Body of pancreas (tissue), 4 donors: ENCODE measurements around the gene MSI2.

Experiments used
- CTCF ChIP-seq, 7 experiments: fragments of 450-650 bp in 4 of 7; fragments of 200-600 bp in 3 of 7; sonication (generic) in 3 of 7; IDR thresholded peaks; one replicate each; pipeline ENCODE4 v1.5.1; 2016 to 2019; ENCODE audit warnings: antibody characterized with exemption in 7 of 7
- POLR2A ChIP-seq, 3 donors: fragments of 450-650 bp; IDR thresholded peaks; one replicate each; pipeline ENCODE4 v1.6.1; 2016; ENCODE audit warnings: antibody characterized with exemption in 3 of 3, mild to moderate bottlenecking in 2 of 3

DNA sequence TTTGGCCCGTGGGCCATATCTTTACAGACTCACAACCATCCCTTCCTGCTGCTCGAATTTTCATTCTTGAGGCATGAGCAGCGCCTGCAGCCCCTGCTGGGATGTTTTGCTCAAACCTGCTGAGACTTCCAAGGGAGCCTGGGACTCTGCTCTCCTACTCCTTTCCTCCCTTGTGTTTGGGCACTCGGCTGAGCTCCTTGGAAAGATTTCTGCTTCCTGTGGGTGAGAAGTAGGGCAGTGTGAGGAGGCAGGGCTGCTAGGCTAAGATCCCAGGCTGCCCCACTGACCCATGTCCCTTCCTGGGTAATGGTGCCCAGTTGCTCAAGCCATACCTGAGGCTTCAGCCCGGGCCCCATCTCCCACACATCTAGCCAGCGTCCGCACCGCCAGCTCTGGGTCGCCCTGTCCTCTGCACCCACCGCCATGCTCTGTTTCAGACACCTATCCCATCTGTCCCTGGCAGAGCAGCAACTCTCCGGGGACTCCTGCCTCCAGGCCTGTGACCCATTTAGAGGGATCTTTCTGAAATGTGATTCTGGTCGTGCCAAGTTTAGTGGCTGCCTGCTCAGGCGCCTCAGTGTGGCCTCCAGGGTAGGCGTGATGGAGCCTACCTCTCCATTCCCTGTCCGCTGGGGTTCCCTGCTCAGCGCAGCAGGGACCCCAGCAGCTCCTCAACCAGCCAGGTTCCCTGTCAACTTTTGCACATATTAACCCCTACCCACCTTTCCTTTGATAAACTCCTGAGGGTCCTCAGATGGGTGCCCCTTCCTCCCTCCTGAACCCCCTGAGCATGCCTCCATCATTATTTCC lies 298.7 kb downstream of the MSI2 start:
- TF ChIP-seq CTCF (IDR thresholded peaks at IDR 0.05) (no peak), POLR2A (IDR thresholded peaks at IDR 0.05) (no peak)
